K562 (cell line): ENCODE data around the gene HLA-DMB. TPM values are rescaled to one million over a fixed set of nuclear protein-coding genes. Genes with fewer than 3 reads are reported as not detected.

ENCODE experiments used
- ATAC-seq: fragments of 200-7000 bp; cut with Tn5 transposase; 3 replicates; pipeline ENCODE4 v1.9.1; 2020; ENCODE audit warnings: moderate library complexity
- BruUV-seq: library from RNA; stranded (reverse); fragments of 400-500 nt; replicated peaks from 2 replicates; lab custom pipeline; 2021; lab: Mats Ljungman, UMichigan
- CTCF ChIA-PET: fragments of 300-600 bp; formaldehyde crosslinking; extraction: SDS; loops from one replicate; lab custom pipeline; 2021; ENCODE audit warnings: low intra/inter-chr PET ratio; lab: Yijun Ruan, JAX
- POLR2A ChIA-PET: fragments of 300-600, 350-650 bp; sonication (Branson Sonifier 250); formaldehyde crosslinking; extraction: SDS; loops from one replicate; lab custom pipeline; 2021; ENCODE audit warnings: antibody characterized with exemption, inconsistent platforms; lab: Yijun Ruan, JAX
- DNase-seq, 4 experiments: peaks; one replicate each; pipeline versions ENCODE4 v3.0.0 to v3.0.0-alpha.2; 2011 to 2018; ENCODE audit warnings: low spot score in 3 of 4, mixed read lengths in 3 of 4; ENCODE audit errors: extremely low read depth in 1 of 4
- FAIRE-seq: peaks from 2 replicates; lab custom pipeline; 2011; peaks lifted over from hg19 to GRCh38; lab: Jason Lieb, UNC
- H2AFZ ChIP-seq: 2 replicates; pipeline ENCODE4 v1.6.0; 2011; ENCODE audit warnings: low read depth, low read length, control low read depth, inconsistent platforms
- H3K27ac ChIP-seq: fragments of 200-600 bp; 3 replicates; pipeline ENCODE4 v1.8.0; 2011; ENCODE audit warnings: low read depth, mild to moderate bottlenecking, control low read depth, inconsistent platforms, low read length, moderate library complexity, mixed read lengths; ENCODE audit errors: extremely low read depth
- H3K27me3 ChIP-seq, 2 experiments: fragments of 300-600 bp in 1 of 2; 2 replicates in 1 of 2; 3 replicates in 1 of 2; pipeline versions ENCODE4 v1.6.0 to v1.8.0; 2011; ENCODE audit warnings: inconsistent platforms in 2 of 2, low read length in 2 of 2, mild to moderate bottlenecking in 1 of 2, mixed read lengths in 1 of 2, moderate library complexity in 1 of 2; ENCODE audit not compliant: control insufficient read depth in 2 of 2, insufficient read depth in 2 of 2
- H3K36me3 ChIP-seq: fragments of 300-600 bp; 3 replicates; pipeline ENCODE4 v1.8.0; 2011; ENCODE audit warnings: mild to moderate bottlenecking, low read length, inconsistent platforms; ENCODE audit not compliant: control insufficient read depth, insufficient read depth
- H3K4me1 ChIP-seq, 2 experiments: fragments of 200-600 bp in 1 of 2; replicated peaks in 1 of 2; 2 replicates in 1 of 2; 3 replicates in 1 of 2; pipeline versions ENCODE4 v1.5.1 to v1.8.0; 2011; ENCODE audit warnings: inconsistent platforms in 2 of 2, low read length in 2 of 2, mild to moderate bottlenecking in 1 of 2, mixed read lengths in 1 of 2, moderate library complexity in 1 of 2; ENCODE audit not compliant: control insufficient read depth in 2 of 2, insufficient read depth in 2 of 2
- H3K4me2 ChIP-seq: 2 replicates; pipeline ENCODE4 v1.6.1; 2011; ENCODE audit warnings: low read length, control low read depth, inconsistent platforms, mixed read lengths; ENCODE audit not compliant: insufficient read depth
- H3K4me3 ChIP-seq: fragments of 200-600 bp; sonication (generic), shearing (Covaris generic); 2 replicates; pipeline ENCODE4 v1.5.1; 2016; ENCODE audit warnings: control low read depth, inconsistent platforms
- H3K79me2 ChIP-seq: fragments of 200-600 bp; 3 replicates; pipeline ENCODE4 v1.8.0; 2011; ENCODE audit warnings: low read length, inconsistent platforms; ENCODE audit not compliant: control insufficient read depth, insufficient read depth
- H3K9ac ChIP-seq, 2 experiments: 2 replicates each; pipeline versions ENCODE4 v1.6.0 to v1.6.1; 2011; ENCODE audit warnings: low read depth in 2 of 2, low read length in 2 of 2, control low read depth in 1 of 2, inconsistent platforms in 1 of 2, mild to moderate bottlenecking in 1 of 2, mixed read lengths in 1 of 2; ENCODE audit not compliant: insufficient read depth in 1 of 2
- H3K9me1 ChIP-seq: one replicate; pipeline ENCODE4 v1.6.0; 2011; ENCODE audit warnings: inconsistent platforms, mild to moderate bottlenecking, low read length, moderate library complexity; ENCODE audit not compliant: control insufficient read depth, insufficient read depth
- H3K9me3 ChIP-seq: replicated peaks from 2 replicates; pipeline ENCODE4 v1.5.1; 2011; ENCODE audit warnings: low read depth, low read length, inconsistent platforms; ENCODE audit not compliant: control insufficient read depth, insufficient read depth
- H4K20me1 ChIP-seq: replicated peaks from 2 replicates; pipeline ENCODE4 v1.6.1; 2011; ENCODE audit warnings: low read length, inconsistent platforms, mixed read lengths; ENCODE audit not compliant: control insufficient read depth, insufficient read depth
- GABPB2 ChIP-seq: fragments of 250-450 bp; sonication (Bioruptor Pico); conservative IDR thresholded peaks from 2 replicates; pipeline ENCODE4 v1.5.1; 2021; ENCODE audit warnings: mild to moderate bottlenecking
- HMG20B ChIP-seq: fragments of 250-450 bp; sonication (Bioruptor Pico); IDR thresholded peaks from 2 replicates; pipeline ENCODE4 v1.5.0; 2021; ENCODE audit warnings: mild to moderate bottlenecking
- HNRNPLL ChIP-seq: fragments of 200-400 bp; formaldehyde crosslinking; IDR thresholded peaks from 2 replicates; pipeline ENCODE4 v1.6.1; 2017; ENCODE audit warnings: low read length, low read depth, mild to moderate bottlenecking; ENCODE audit not compliant: poor library complexity, severe bottlenecking
- LARP7 ChIP-seq: fragments of 450-650 bp; IDR thresholded peaks from 2 replicates; pipeline ENCODE4 v1.6.1; 2016
- NR2F6 ChIP-seq: fragments of 450-650 bp; formaldehyde crosslinking; IDR thresholded peaks from 2 replicates; pipeline ENCODE4 v1.4.0; 2020; ENCODE audit warnings: mild to moderate bottlenecking
- RBM25 ChIP-seq: fragments of 200-400 bp; formaldehyde crosslinking; IDR thresholded peaks from 2 replicates; pipeline ENCODE4 v1.6.1; 2018; ENCODE audit warnings: low read length, low read depth, moderate library complexity; ENCODE audit not compliant: severe bottlenecking
- TRIM28 ChIP-seq: fragments of 450-650 bp; IDR thresholded peaks from 2 replicates; pipeline ENCODE4 v1.6.1; 2017
- ZFX ChIP-seq: sonication (generic); formaldehyde crosslinking; IDR thresholded peaks from 2 replicates; pipeline ENCODE4 v1.8.0; 2022; ENCODE audit warnings: mild to moderate bottlenecking, missing genetic modification reagents, moderate library complexity
- ZNF253 ChIP-seq: fragments of 250-450 bp; sonication (Bioruptor Pico); conservative IDR thresholded peaks from 2 replicates; pipeline ENCODE4 v1.6.1; 2021; ENCODE audit warnings: mild to moderate bottlenecking
- ZNF507 ChIP-seq: conservative IDR thresholded peaks from 2 replicates; pipeline ENCODE4 v1.6.1; 2017; ENCODE audit warnings: missing genetic modification characterization, missing compliant biosample characterization
- ZNF584 ChIP-seq: fragments of 200-800 bp; sonication (Bioruptor generic); IDR thresholded peaks from 2 replicates; pipeline ENCODE4 v1.6.1; 2016; ENCODE audit warnings: low read depth, mild to moderate bottlenecking, missing genetic modification characterization, missing compliant biosample characterization
- ZNF766 ChIP-seq: fragments of 200-800 bp; sonication (Bioruptor generic); conservative IDR thresholded peaks from 2 replicates; pipeline ENCODE4 v1.6.1; 2016; ENCODE audit warnings: missing genetic modification characterization, missing compliant biosample characterization
- WGBS: fragments of 100-300 bp; shearing (Covaris generic); methylation state at CpG from one replicate; pipeline ENCODE4 v1.1.6; 2016; ENCODE audit warnings: low coverage, mixed read lengths; ENCODE audit not compliant: insufficient coverage; ENCODE audit errors: missing lambda C conversion rate; 5-methylcytosine and 5-hydroxymethylcytosine counted together
- in situ Hi-C: fragments of 300-500 bp; cut with MboI; formaldehyde crosslinking; loops from 4 replicates; pipeline ENCODE4 v1.15.0; 2018; ENCODE audit warnings: inconsistent platforms, mixed read lengths
- intact Hi-C: fragments of 100-400 bp; cut with micrococcal nuclease; formaldehyde crosslinking; loops from 2 replicates; pipeline ENCODE4 v1.14.2; 2022
- polyA plus RNA-seq, 8 experiments: library from polyadenylated mRNA; depleted of rRNA in 4 of 8; stranded (reverse) in 5 of 8; unstranded in 3 of 8; fragments of >200 nt; fragmentation: Nextera tagmentation in 2 of 8; fragmentation: Illumina TruSeq in 1 of 8; extraction: Ambion mirVana in 2 of 8; extraction: Trizol in 1 of 8; gene quantifications; 2 replicates each; pipeline versions ENCODE4 v1.2.1 to v1.2.3, GENCODE V29; 2011 to 2014; ENCODE audit warnings: inconsistent platforms in 1 of 8, missing spikeins in 1 of 8
- total RNA-seq, 7 experiments: library from RNA; depleted of rRNA in 6 of 7; stranded (reverse); fragments of >200 nt in 6 of 7; fragmentation: Illumina TruSeq in 2 of 7; extraction: Trizol in 2 of 7; gene quantifications; 2 replicates each; pipeline versions ENCODE4 v1.2.1 to v1.2.3, GENCODE V29; 2011 to 2021; ENCODE audit warnings: low replicate concordance in 1 of 7
- TF ChIP-seq, protein P1 (sequence below): fragments of 250-450 bp; sonication (Bioruptor Pico); IDR thresholded peaks from 2 replicates; pipeline ENCODE4 v1.5.0; 2021
- TF ChIP-seq, protein P2 (sequence below): fragments of 250-450 bp; sonication (Bioruptor Pico); IDR thresholded peaks from 2 replicates; pipeline ENCODE4 v1.8.0; 2021; ENCODE audit warnings: mild to moderate bottlenecking, moderate library complexity
- TF ChIP-seq, protein P3 (sequence below): sonication (generic); formaldehyde crosslinking; IDR thresholded peaks from 2 replicates; pipeline ENCODE4 v1.8.0; 2022; ENCODE audit warnings: mild to moderate bottlenecking, missing genetic modification reagents

The HLA-DMB gene
- total and polyA plus RNA-seq, 9 of the 15 experiments (the other 6 are each of a cell fraction or from before 2014, with no cell fraction given), result 0.38 TPM; not detected in 8

DNA sequence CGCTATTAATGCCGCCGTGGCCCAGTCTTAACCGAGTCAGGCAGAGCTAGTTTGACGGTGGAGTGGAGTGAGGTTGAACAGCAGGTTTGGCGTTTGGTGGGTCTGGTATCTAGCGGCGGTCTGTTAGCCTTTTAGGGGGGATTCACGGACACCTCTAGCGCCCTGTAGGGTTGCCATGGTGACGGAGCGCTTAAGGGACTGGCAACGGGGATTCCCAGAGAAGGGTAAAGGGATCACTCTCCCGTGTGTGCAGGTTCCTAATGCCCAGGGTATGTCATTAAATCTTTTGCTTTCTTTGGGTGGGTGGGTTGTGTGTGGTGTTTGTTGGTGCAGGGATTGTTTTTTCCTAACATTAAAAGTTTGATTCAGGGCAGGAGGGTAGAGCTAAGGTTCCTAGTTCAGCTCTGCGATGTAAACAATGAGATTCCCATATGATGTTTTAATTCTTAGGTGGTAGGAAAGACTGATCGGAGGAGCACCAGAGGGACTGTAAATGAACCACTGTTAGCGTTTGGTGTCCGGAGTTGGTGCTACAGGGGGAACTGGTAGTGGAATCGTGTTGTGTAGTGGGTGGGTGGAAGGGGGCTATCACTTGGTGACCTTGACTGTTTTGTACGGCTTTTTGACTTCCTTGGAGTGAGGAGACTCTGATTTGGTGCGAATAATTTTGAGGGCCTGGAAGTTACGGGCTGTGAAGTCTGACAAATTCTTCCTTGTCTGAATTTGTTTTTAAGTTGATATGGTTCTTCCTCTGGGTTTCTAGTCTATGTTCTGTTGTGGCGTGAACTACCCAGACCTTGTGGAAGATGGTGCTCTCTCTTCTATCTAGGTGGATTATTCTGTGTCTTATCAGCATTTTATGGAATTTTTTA, 32.6 kb upstream of the HLA-DMB start:
- POLR2A ChIA-PET, result interaction anchor here (0.6 to 13.4 kb wide), 40 partner anchors 8 to 927 kb away, joined by 3 to 384 read pairs (median 5); partner anchors contain the start of genes HLA-DMA, HLA-DMB, PSMB9 and TAP1
- TF ChIP-seq, protein P1, sequence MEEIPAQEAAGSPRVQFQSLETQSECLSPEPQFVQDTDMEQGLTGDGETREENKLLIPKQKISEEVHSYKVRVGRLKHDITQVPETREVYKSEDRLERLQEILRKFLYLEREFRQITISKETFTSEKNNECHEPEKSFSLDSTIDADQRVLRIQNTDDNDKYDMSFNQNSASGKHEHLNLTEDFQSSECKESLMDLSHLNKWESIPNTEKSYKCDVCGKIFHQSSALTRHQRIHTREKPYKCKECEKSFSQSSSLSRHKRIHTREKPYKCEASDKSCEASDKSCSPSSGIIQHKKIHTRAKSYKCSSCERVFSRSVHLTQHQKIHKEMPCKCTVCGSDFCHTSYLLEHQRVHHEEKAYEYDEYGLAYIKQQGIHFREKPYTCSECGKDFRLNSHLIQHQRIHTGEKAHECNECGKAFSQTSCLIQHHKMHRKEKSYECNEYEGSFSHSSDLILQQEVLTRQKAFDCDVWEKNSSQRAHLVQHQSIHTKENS (CRISPR knock-in tag), result no peak
- TF ChIP-seq, protein P2, sequence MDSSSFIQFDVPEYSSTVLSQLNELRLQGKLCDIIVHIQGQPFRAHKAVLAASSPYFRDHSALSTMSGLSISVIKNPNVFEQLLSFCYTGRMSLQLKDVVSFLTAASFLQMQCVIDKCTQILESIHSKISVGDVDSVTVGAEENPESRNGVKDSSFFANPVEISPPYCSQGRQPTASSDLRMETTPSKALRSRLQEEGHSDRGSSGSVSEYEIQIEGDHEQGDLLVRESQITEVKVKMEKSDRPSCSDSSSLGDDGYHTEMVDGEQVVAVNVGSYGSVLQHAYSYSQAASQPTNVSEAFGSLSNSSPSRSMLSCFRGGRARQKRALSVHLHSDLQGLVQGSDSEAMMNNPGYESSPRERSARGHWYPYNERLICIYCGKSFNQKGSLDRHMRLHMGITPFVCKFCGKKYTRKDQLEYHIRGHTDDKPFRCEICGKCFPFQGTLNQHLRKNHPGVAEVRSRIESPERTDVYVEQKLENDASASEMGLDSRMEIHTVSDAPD (CRISPR knock-in tag), result no peak
- TF ChIP-seq, protein P3, sequence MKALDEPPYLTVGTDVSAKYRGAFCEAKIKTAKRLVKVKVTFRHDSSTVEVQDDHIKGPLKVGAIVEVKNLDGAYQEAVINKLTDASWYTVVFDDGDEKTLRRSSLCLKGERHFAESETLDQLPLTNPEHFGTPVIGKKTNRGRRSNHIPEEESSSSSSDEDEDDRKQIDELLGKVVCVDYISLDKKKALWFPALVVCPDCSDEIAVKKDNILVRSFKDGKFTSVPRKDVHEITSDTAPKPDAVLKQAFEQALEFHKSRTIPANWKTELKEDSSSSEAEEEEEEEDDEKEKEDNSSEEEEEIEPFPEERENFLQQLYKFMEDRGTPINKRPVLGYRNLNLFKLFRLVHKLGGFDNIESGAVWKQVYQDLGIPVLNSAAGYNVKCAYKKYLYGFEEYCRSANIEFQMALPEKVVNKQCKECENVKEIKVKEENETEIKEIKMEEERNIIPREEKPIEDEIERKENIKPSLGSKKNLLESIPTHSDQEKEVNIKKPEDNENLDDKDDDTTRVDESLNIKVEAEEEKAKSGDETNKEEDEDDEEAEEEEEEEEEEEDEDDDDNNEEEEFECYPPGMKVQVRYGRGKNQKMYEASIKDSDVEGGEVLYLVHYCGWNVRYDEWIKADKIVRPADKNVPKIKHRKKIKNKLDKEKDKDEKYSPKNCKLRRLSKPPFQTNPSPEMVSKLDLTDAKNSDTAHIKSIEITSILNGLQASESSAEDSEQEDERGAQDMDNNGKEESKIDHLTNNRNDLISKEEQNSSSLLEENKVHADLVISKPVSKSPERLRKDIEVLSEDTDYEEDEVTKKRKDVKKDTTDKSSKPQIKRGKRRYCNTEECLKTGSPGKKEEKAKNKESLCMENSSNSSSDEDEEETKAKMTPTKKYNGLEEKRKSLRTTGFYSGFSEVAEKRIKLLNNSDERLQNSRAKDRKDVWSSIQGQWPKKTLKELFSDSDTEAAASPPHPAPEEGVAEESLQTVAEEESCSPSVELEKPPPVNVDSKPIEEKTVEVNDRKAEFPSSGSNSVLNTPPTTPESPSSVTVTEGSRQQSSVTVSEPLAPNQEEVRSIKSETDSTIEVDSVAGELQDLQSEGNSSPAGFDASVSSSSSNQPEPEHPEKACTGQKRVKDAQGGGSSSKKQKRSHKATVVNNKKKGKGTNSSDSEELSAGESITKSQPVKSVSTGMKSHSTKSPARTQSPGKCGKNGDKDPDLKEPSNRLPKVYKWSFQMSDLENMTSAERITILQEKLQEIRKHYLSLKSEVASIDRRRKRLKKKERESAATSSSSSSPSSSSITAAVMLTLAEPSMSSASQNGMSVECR (CRISPR knock-in tag), result peak; percentile 6; the same call in 1 of the 2 replicates
- TF ChIP-seq NR2F6 (CRISPR knock-in tag) (no peak), ZNF507 (no peak), HMG20B (CRISPR knock-in tag) (no peak), TRIM28 (no peak), ZNF253 (CRISPR knock-in tag) (no peak), GABPB2 (CRISPR knock-in tag) (no peak), ZFX (CRISPR knock-in tag) (no peak), ZNF584 (CRISPR knock-in tag) (no peak), LARP7 (no peak; the same call in 1 of the 2 replicates), ZNF766 (CRISPR knock-in tag) (no peak), RBM25 (no peak), HNRNPLL (no peak)

More for the DNA sequence above, 32.6 kb upstream of the HLA-DMB start:
- H3K4me1 ChIP-seq, result peaks cover 14% of the 10 kb centered on the region in 2 experiments; a peak in 4 of 5 replicates
- no TSS peak for BruUV-seq
- peak overlapping the region; percentile 70 for H3K4me3 ChIP-seq
- FAIRE-seq, result no peak
- peak in 3 of 4 experiments; percentile 49 to 65 (median 58) for DNase-seq
- peaks cover 93% of the 10 kb centered on the region for H3K79me2 ChIP-seq
- H3K36me3 ChIP-seq, result peaks cover 68% of the 10 kb centered on the region
- no peak overlapping the region for H2AFZ ChIP-seq
- H3K9me3 ChIP-seq, result no peaks in the 10 kb centered on the region
- no peaks in the 10 kb centered on the region for H3K27me3 ChIP-seq
- ATAC-seq, result no peak
- peaks cover 22% of the 10 kb centered on the region for H3K9me1 ChIP-seq
- CTCF ChIA-PET, result no interaction called here
- H3K4me2 ChIP-seq, result peak overlapping the region; percentile 92
- in situ Hi-C loops, result loop anchor here (25.0 kb wide), 1 partner anchor 1436 kb away; the partner anchor contains the start of genes ATP6V1G2, DDX39B, MCCD1 and NFKBIL1
- H3K9ac ChIP-seq, result peak overlapping the region; percentile 75 to 98
- under 1% methylated on average over 23 of the region's 23 CpGs for WGBS
- peak overlapping the region; percentile 63 for H3K27ac ChIP-seq
- peaks cover 63% of the 10 kb centered on the region for H4K20me1 ChIP-seq
- intact Hi-C loops, result loop anchor here (5.0 kb wide), 1 partner anchor 776 kb away; no protein-coding TSS in a partner anchor
